Activated B cell treated with CpG ODN at 0.5 μM for 24 hours (primary cell): ENCODE results near the gene ARHGAP24. TPM values are rescaled to one million over a fixed set of nuclear protein-coding genes. Genes with fewer than 3 reads are reported as not detected.

ENCODE experiments used
- ATAC-seq: fragments of 200-7000 bp; cut with Tn5 transposase; one replicate; pipeline ENCODE4 v1.10.0; 2021; ENCODE audit warnings: low read depth, mild to moderate bottlenecking, moderate library complexity
- CTCF ChIA-PET: fragments of 350-600 bp; sonication (Branson Sonifier 250); formaldehyde crosslinking; loops from one replicate; lab custom pipeline; 2021; ENCODE audit warnings: antibody characterized with exemption; lab: Charles Lee
- POLR2A ChIA-PET: fragments of 350-600 bp; sonication (Branson Sonifier 250); formaldehyde crosslinking; loops from one replicate; lab custom pipeline; 2021; ENCODE audit warnings: antibody characterized with exemption; lab: Charles Lee
- DNase-seq: peaks from one replicate; pipeline ENCODE4 v3.0.0; 2022
- H3K27ac Mint-ChIP-seq: one replicate; pipeline ENCODE4 v1.8.0; 2020; ENCODE audit warnings: mixed read lengths
- H3K27me3 Mint-ChIP-seq: one replicate; pipeline ENCODE4 v1.8.0; 2021; ENCODE audit warnings: mixed read lengths
- H3K36me3 Mint-ChIP-seq: one replicate; pipeline ENCODE4 v1.8.0; 2021; ENCODE audit warnings: low read depth, mixed read lengths
- H3K4me1 Mint-ChIP-seq: one replicate; pipeline ENCODE4 v1.8.0; 2021; ENCODE audit warnings: mixed read lengths
- H3K4me3 Mint-ChIP-seq: one replicate; pipeline ENCODE4 v1.8.0; 2020; ENCODE audit warnings: mild to moderate bottlenecking, mixed read lengths
- H3K9me3 Mint-ChIP-seq: one replicate; pipeline ENCODE4 v1.8.0; 2020; ENCODE audit warnings: mixed read lengths
- CTCF ChIP-seq: fragments of 200-600 bp; IDR thresholded peaks from one replicate; pipeline ENCODE4 v1.8.0; 2022; ENCODE audit warnings: antibody characterized with exemption, mild to moderate bottlenecking
- intact Hi-C: fragments of 100-400 bp; cut with micrococcal nuclease; formaldehyde crosslinking; loops from one replicate; pipeline ENCODE4 v1.15.1; 2024
- total RNA-seq: library from RNA; stranded (reverse); gene quantifications from 2 replicates; pipeline ENCODE4 v1.2.3, GENCODE V29; 2022

Gene ARHGAP24
- total RNA-seq, 1 donor from 2014 or later, result 231 TPM

- Mint-ChIP-seq H3K36me3 (peaks cover 40% of the 10 kb centered on the region), H3K27ac (no peak overlapping the region), H3K4me1 (peaks cover 9% of the 10 kb centered on the region), H3K4me3 (no peak overlapping the region), H3K9me3 (no peaks in the 10 kb centered on the region), H3K27me3 (no peaks in the 10 kb centered on the region)
- DNase-seq, result no peak
- TF ChIP-seq CTCF, result no peak
- POLR2A ChIA-PET, result no interaction called here
- intact Hi-C loops, result no loop called here
- CTCF ChIA-PET, result no interaction called here
- no peak for ATAC-seq
Measured at GRCh38 chr4:85577307-85577706, 102.4 kb downstream of the ARHGAP24 start.

GRCh38 chr4:85579942-85580341 is 105.0 kb downstream of the ARHGAP24 start:
- no peak for TF ChIP-seq CTCF
- H3K27ac Mint-ChIP-seq, result no peak overlapping the region
- peaks cover 30% of the 10 kb centered on the region for H3K36me3 Mint-ChIP-seq
- ChIA-PET CTCF (no interaction called here), POLR2A (no interaction called here)
- intact Hi-C loops, result loop anchor here (2.0 kb wide), 1 partner anchor 15 kb away; no protein-coding TSS in a partner anchor
- no peak for ATAC-seq
- H3K27me3 Mint-ChIP-seq, result no peaks in the 10 kb centered on the region
- no peaks in the 10 kb centered on the region for H3K9me3 Mint-ChIP-seq
- H3K4me3 Mint-ChIP-seq, result no peak overlapping the region
- DNase-seq, result no peak
- peaks cover 9% of the 10 kb centered on the region for H3K4me1 Mint-ChIP-seq

GRCh38 chr4:85580489-85580888 is 105.5 kb downstream of the ARHGAP24 start:
- TF ChIP-seq CTCF, result no peak
- intact Hi-C loops, result no loop called here
- H3K36me3 Mint-ChIP-seq, result peaks cover 34% of the 10 kb centered on the region
- POLR2A ChIA-PET, result interaction anchor here (0.6 kb wide), 1 partner anchor 35 kb away, joined by 3 read pairs; no protein-coding TSS in a partner anchor
- no peak overlapping the region for H3K4me3 Mint-ChIP-seq
- peaks cover 3% of the 10 kb centered on the region for H3K9me3 Mint-ChIP-seq
- DNase-seq (no peak), ATAC-seq (no peak)
- CTCF ChIA-PET, result interaction anchor here (1.2 kb wide), 1 partner anchor 24 kb away, joined by 3 read pairs; no protein-coding TSS in a partner anchor
- no peaks in the 10 kb centered on the region for H3K27me3 Mint-ChIP-seq
- H3K27ac Mint-ChIP-seq, result no peak overlapping the region
- H3K4me1 Mint-ChIP-seq, result peaks cover 9% of the 10 kb centered on the region

- intact Hi-C loops, result no loop called here
- Mint-ChIP-seq H3K4me1 (peaks cover 18% of the 10 kb centered on the region), H3K27me3 (no peaks in the 10 kb centered on the region), H3K36me3 (peaks cover 30% of the 10 kb centered on the region), H3K27ac (no peak overlapping the region), H3K4me3 (no peak overlapping the region), H3K9me3 (peaks cover 8% of the 10 kb centered on the region)
- ATAC-seq, result no peak
- no peak for DNase-seq
- no peak for TF ChIP-seq CTCF
- POLR2A ChIA-PET, result interaction anchor here (0.7 kb wide), 1 partner anchor 73 kb away, joined by 3 read pairs; no protein-coding TSS in a partner anchor
- CTCF ChIA-PET, result no interaction called here
Measured at GRCh38 chr4:85587952-85588351, 113.0 kb downstream of the ARHGAP24 start.

GRCh38 chr4:85591406-85592098 is 116.6 kb downstream of the ARHGAP24 start:
- CTCF ChIA-PET, result no interaction called here
- TF ChIP-seq CTCF, result no peak
- ATAC-seq (no peak), DNase-seq (no peak)
- Mint-ChIP-seq H3K27me3 (no peaks in the 10 kb centered on the region), H3K4me1 (peaks cover 38% of the 10 kb centered on the region), H3K4me3 (no peak overlapping the region), H3K27ac (no peak overlapping the region), H3K9me3 (peaks cover 3% of the 10 kb centered on the region), H3K36me3 (peaks cover 19% of the 10 kb centered on the region)
- intact Hi-C loops, result no loop called here
- POLR2A ChIA-PET, result no interaction called here
